GM12872 (cell line): Measurements from ENCODE around the gene OCA2.

Experiments used
- TF ChIP-seq, protein P1 (sequence below): IDR thresholded peaks from 3 replicates; pipeline ENCODE4 v1.5.1; 2011; ENCODE audit warnings: low read depth, mild to moderate bottlenecking, low read length, moderate library complexity; ENCODE audit not compliant: insufficient read depth

Gene OCA2

DNA sequence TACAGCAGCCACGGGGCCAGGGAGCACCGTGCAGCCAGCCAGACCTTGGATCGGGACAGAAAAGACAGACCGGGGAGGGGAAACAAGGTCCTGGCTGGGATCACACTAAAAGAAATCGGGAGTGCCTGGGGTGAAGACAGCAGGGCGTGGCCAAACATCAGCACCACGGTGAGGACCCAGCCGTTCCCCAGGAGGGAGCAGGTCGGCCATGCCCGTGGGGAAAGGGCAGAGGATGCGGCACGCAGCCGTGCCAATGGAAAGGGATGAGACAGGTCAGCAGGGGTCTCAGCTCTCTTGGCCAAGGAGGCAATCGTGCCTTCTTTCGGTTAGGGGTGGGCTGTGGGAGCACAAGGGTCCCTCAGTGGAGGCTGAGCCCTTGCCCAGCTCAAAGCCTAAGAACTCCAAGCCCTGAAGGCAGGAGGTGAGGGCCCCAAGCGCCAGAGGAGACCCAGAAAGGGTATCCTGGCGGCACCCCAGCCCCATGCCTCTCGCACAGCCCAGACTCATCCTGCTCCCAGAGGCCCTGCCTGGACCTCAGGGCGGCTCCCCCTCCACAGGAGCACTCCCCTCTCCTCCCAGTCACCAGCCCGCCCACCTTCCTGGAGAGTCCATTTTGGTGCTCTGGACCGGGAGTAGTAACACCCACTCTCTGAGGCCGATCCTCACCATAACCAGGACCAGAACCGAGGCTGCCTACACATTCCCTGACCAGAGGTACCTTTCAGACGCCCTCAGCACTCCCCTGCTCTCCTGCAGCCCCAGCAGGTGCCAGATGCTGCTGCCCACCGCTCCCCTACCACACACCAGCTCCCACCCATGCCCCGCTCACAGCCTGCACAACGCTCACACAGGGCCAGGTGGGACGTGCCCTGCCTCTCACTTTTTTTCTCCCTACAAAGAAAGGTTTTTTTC, 23.2 kb upstream of the OCA2 start:
- TF ChIP-seq, protein P1, sequence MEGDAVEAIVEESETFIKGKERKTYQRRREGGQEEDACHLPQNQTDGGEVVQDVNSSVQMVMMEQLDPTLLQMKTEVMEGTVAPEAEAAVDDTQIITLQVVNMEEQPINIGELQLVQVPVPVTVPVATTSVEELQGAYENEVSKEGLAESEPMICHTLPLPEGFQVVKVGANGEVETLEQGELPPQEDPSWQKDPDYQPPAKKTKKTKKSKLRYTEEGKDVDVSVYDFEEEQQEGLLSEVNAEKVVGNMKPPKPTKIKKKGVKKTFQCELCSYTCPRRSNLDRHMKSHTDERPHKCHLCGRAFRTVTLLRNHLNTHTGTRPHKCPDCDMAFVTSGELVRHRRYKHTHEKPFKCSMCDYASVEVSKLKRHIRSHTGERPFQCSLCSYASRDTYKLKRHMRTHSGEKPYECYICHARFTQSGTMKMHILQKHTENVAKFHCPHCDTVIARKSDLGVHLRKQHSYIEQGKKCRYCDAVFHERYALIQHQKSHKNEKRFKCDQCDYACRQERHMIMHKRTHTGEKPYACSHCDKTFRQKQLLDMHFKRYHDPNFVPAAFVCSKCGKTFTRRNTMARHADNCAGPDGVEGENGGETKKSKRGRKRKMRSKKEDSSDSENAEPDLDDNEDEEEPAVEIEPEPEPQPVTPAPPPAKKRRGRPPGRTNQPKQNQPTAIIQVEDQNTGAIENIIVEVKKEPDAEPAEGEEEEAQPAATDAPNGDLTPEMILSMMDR, result no peak

DNA sequence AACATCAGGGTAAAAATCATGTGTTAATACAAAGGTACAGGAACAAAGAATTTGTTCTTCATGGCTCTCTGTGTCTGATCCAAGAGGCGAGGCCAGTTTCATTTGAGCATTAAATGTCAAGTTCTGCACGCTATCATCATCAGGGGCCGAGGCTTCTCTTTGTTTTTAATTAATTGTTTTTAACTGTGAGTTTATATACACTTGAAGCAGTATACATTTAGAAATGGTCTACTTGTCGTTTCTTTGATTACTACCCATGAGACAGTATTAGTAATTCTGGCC, 21.2 kb upstream of the OCA2 start:
- TF ChIP-seq, protein P1, result no peak

DNA sequence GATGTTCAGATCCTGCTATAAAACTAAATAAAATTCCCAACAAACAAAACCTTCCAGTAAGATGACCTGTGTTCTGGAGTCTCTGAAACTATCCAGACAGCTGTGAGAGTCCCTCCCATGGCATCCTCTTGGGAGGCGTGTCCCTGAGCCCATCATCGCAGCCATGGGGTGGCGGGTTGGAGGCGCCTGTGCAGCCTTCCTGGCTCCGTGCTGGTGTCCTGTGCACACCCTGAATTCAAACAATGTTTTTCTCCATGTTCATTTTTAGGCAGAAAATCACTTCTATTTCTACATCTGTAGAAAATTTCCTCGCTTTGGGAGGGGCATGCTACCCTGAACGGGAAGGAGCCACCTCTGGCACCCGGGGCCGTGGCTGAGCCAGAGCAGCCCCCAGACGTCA, 19.4 kb upstream of the OCA2 start:
- TF ChIP-seq, protein P1, result no peak

DNA sequence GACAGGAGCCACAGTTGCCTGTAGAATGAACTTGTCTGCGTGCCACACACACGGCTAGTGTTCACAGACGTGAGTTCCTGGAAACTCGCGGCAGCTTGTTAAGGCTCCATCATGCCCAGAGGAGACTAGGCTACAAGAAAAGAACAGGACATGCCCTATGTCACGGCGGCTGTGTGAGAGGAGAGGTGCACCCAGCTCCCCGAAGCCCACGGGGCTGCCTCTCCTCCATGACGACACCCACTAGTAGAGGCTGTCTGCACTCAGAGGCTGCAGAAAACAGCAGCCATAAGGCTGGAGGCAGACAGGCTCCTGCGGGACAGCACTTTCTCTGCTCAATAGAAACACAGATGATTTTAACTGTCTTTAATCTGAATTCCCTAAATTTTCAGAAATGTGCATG, 19.0 kb upstream of the OCA2 start:
- TF ChIP-seq, protein P1, result no peak

DNA sequence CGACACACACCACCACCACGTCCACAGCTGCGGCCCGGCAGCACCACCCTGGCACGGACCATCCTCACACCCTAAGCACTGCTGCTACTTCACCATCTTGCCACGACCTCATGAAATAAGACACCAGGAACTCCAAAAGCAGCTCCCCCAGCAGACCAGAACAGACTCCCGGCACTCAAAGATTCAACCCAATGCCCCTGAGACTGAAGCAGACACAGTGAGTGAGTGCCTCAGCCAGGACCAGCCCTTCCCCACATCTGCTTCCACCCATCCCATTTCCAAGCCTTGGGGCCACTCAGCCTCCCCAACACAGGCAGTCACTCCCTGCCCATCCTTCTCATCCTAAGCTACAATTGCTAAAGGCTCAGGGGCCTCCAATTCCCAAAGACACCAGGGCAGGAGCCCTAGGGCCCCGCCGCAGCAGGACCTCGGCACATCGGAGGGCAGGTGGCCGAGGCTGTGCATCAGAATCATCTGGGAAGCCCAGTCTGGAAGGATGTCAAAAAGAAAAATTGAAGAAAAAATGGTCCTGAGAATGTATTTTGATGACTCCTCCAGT, 18.4 kb upstream of the OCA2 start:
- TF ChIP-seq, protein P1, result no peak

DNA sequence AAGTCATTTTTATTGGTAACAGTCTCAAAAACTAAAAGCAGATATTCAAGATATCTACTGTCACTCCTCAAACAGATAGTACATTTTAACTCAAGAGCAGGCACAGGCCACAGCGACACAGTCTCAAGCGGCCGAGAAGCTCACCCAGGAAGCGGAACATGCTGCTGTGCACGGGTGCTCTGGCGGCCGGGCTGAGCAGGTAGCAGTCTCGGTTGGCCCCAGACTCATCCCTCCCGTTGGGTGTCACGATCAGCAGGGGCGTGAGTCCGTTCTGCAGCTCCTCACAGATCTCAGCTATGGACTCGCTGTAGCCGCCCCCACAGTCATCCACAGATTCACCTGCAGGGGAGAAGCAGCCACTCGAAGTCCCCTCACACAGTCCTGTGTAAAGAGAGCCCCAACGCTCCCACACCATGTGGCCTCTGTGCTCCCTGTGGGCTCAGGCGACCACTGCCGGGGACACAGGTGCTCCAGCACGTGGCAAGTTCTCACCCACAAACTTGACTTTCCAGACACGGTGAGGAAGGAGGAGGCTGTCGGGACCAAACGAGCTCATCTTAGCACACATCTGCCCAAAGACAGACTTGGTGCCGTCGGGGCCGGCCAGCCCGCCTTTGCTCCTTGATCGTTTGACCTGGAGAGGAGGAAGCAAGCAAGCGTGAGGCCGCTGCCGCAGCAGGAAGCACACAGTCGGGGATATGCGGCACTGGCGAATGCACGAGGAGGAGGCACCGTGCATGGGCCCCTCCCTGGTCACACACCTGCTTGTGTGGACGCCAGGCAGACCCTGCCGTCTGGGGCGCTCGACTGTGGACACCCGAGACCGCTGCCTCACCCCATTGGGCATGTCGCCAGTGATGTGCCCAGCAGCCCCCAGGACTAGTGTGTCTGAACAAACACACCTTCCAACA, 17.7 kb upstream of the OCA2 start:
- TF ChIP-seq, protein P1, result no peak

DNA sequence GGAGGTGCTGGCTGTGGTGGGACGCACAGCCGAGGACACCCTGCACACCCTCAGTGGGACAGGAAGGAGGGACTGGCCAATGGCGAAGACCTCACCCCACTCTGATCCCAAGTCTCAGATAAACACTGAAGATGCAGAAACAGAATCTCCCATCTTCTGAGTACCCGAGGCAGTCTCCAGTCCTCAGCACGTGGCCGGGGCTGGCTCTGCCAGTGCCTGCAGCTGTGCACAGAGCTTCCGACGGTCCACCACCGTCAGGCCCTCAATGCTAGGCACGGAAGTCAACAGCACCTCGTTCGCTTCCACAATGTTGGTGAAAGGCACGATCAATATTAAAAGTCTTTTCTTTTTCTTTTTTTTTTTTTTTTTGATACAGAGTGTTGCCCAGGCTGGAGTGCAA, 16.8 kb upstream of the OCA2 start:
- TF ChIP-seq, protein P1, result no peak
